ENCODE data around the gene ZFP36L2. TPM values are rescaled to one million over a fixed set of nuclear protein-coding genes. Genes with fewer than 3 reads are reported as not detected.

ZFP36L2 gene
- total RNA-seq, 2 donors from 2014 or later: 77.1 to 114 TPM

DNA sequence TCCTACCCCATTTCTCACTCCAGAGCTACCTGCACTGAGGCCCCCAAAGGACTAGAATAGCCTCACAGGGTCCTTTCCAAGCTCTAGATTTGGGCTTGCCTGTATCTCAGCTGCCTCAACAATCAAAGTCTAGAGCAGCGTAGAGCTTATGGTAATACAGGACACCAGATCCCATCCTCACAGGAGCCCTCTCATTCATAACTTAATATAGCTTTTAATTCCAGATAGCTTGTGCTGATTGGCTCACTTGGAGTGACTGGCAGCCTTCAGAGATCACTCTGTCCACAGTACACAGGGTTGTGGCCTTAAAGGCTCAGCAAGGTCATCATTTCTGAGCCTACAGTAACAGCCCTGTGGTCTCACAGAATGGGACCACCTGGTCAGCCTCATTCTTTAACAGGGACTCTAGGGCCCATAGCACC lies 51.4 kb downstream of the ZFP36L2 start:
- Mint-ChIP-seq H3K9me3 (no peaks in the 10 kb centered on the region), H3K36me3 (ENCODE audit: low read depth) (no peaks in the 10 kb centered on the region), H3K27ac (no peak overlapping the region), H3K4me3 (no peak overlapping the region), H3K4me1 (peaks cover 49% of the 10 kb centered on the region), H3K27me3 (ENCODE audit: insufficient read depth) (no peaks in the 10 kb centered on the region)
- DNase-seq: no peak
- Histone ChIP-seq H3K27me3 (ENCODE audit: control insufficient read depth, insufficient read depth, low read length, poor library complexity, severe bottlenecking) (no peaks in the 10 kb centered on the region), H3K27ac (ENCODE audit: low read depth, low read length) (no peak overlapping the region), H3K36me3 (ENCODE audit: control insufficient read depth, insufficient read depth, low read length) (no peaks in the 10 kb centered on the region), H3K4me1 (ENCODE audit: control insufficient read depth, insufficient read depth, low read length) (peaks cover 21% of the 10 kb centered on the region), H3K4me3 (ENCODE audit: low read length) (no peak overlapping the region), H3K9me3 (ENCODE audit: control insufficient read depth, low read length) (peaks cover 6% of the 10 kb centered on the region), H3K9ac (ENCODE audit: extremely low read depth, low read length, poor library complexity, severe bottlenecking) (no peak overlapping the region)
- TF ChIP-seq, protein P1, sequence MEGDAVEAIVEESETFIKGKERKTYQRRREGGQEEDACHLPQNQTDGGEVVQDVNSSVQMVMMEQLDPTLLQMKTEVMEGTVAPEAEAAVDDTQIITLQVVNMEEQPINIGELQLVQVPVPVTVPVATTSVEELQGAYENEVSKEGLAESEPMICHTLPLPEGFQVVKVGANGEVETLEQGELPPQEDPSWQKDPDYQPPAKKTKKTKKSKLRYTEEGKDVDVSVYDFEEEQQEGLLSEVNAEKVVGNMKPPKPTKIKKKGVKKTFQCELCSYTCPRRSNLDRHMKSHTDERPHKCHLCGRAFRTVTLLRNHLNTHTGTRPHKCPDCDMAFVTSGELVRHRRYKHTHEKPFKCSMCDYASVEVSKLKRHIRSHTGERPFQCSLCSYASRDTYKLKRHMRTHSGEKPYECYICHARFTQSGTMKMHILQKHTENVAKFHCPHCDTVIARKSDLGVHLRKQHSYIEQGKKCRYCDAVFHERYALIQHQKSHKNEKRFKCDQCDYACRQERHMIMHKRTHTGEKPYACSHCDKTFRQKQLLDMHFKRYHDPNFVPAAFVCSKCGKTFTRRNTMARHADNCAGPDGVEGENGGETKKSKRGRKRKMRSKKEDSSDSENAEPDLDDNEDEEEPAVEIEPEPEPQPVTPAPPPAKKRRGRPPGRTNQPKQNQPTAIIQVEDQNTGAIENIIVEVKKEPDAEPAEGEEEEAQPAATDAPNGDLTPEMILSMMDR (conservative IDR thresholded peaks at IDR 0.05): no peak
- 14 to 20% methylated on average over 1 of the region's 1 CpG for WGBS, 2 experiments (ENCODE audit: insufficient coverage in 1 of 2, insufficient read length in 1 of 2)

DNA sequence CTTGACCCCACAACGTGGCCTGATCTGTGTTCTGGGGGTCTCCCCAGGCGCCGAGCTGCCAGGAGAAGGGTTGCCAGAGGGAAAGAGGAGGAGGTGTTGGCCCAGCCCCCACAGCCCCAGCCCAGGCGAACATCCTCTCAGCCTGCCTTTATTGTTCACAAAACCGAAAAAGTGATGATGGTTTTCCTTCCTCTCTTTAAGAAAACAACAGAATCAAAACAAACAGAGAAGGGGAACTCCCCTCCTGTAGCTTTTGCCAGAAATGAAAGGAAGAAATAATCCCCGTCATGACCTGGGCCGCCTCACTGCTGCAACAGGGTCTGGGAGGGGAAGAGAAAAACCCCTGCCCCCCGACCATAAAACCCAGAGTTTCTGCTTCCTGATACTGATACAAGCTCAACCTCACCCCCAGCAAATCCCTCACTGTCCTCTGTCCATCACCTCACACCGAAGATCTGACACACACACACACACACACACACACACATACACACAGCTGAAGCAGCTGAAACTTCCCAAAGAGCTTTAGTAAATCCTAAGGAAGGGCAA lies 52.0 kb downstream of the ZFP36L2 start:
- Mint-ChIP-seq H3K9me3 (no peaks in the 10 kb centered on the region), H3K4me3 (no peak overlapping the region), H3K4me1 (peaks cover 52% of the 10 kb centered on the region), H3K36me3 (ENCODE audit: low read depth) (no peaks in the 10 kb centered on the region), H3K27ac (no peak overlapping the region), H3K27me3 (ENCODE audit: insufficient read depth) (no peaks in the 10 kb centered on the region)
- WGBS, 2 experiments (ENCODE audit: insufficient coverage in 1 of 2, insufficient read length in 1 of 2): 60 to 80% methylated on average over 1 to 9 of the region's 9 CpGs
- Histone ChIP-seq H3K9me3 (ENCODE audit: control insufficient read depth, low read length) (peaks cover 6% of the 10 kb centered on the region), H3K4me1 (ENCODE audit: control insufficient read depth, insufficient read depth, low read length) (peaks cover 21% of the 10 kb centered on the region), H3K4me3 (ENCODE audit: low read length) (no peak overlapping the region), H3K27ac (ENCODE audit: low read depth, low read length) (no peak overlapping the region), H3K36me3 (ENCODE audit: control insufficient read depth, insufficient read depth, low read length) (no peaks in the 10 kb centered on the region), H3K9ac (ENCODE audit: extremely low read depth, low read length, poor library complexity, severe bottlenecking) (no peak overlapping the region), H3K27me3 (ENCODE audit: control insufficient read depth, insufficient read depth, low read length, poor library complexity, severe bottlenecking) (no peaks in the 10 kb centered on the region)
- no peak for DNase-seq
- TF ChIP-seq, protein P1 (conservative IDR thresholded peaks at IDR 0.05): no peak
